Endodermal cell (in vitro differentiated cells): ENCODE data around the gene PSMD8. TPM values are rescaled to one million over a fixed set of nuclear protein-coding genes. Genes with fewer than 3 reads are reported as not detected.

ENCODE experiments used
- DNase-seq: peaks from one replicate; pipeline ENCODE4 v3.0.0-alpha.2; 2017
- H3K27ac ChIP-seq: 2 replicates; pipeline ENCODE4 v1.5.1; 2013; ENCODE audit warnings: mild to moderate bottlenecking, low read depth, low read length, moderate library complexity
- H3K27me3 ChIP-seq: 2 replicates; pipeline ENCODE4 v1.6.1; 2013; ENCODE audit warnings: mild to moderate bottlenecking, low read length, moderate library complexity; ENCODE audit not compliant: insufficient read depth, control insufficient read depth, poor library complexity, severe bottlenecking
- H3K36me3 ChIP-seq: 2 replicates; pipeline ENCODE4 v1.7.0; 2013; ENCODE audit warnings: mild to moderate bottlenecking, low read length, moderate library complexity; ENCODE audit not compliant: control insufficient read depth, insufficient read depth
- H3K4me1 ChIP-seq: one replicate; pipeline ENCODE4 v1.7.0; 2013; ENCODE audit warnings: low read length; ENCODE audit not compliant: control insufficient read depth, insufficient read depth
- H3K4me3 ChIP-seq: 2 replicates; pipeline ENCODE4 v1.5.1; 2013; ENCODE audit warnings: mild to moderate bottlenecking, low read length, moderate library complexity
- H3K9ac ChIP-seq: 2 replicates; pipeline ENCODE4 v1.6.1; 2013; ENCODE audit warnings: mild to moderate bottlenecking, low read length, moderate library complexity; ENCODE audit not compliant: poor library complexity, severe bottlenecking; ENCODE audit errors: extremely low read depth
- H3K9me3 ChIP-seq: 2 replicates; pipeline ENCODE4 v1.6.1; 2013; ENCODE audit warnings: mild to moderate bottlenecking, low read length, moderate library complexity; ENCODE audit not compliant: control insufficient read depth
- H3K27ac Mint-ChIP-seq: 2 replicates; pipeline ENCODE4 v1.8.0; 2020; ENCODE audit warnings: mixed read lengths
- H3K27me3 Mint-ChIP-seq: 2 replicates; pipeline ENCODE4 v1.8.0; 2021; ENCODE audit warnings: mild to moderate bottlenecking, mixed read lengths; ENCODE audit not compliant: insufficient read depth
- H3K36me3 Mint-ChIP-seq: 2 replicates; pipeline ENCODE4 v1.8.0; 2020; ENCODE audit warnings: low read depth, mixed read lengths
- H3K4me1 Mint-ChIP-seq: 2 replicates; pipeline ENCODE4 v1.8.0; 2020; ENCODE audit warnings: mixed read lengths
- H3K4me3 Mint-ChIP-seq: 2 replicates; pipeline ENCODE4 v1.8.0; 2020; ENCODE audit warnings: mild to moderate bottlenecking, moderate library complexity, mixed read lengths
- H3K9me3 Mint-ChIP-seq: 2 replicates; pipeline ENCODE4 v1.8.0; 2020; ENCODE audit warnings: mild to moderate bottlenecking, mixed read lengths
- CTCF ChIP-seq: fragments of 200-600 bp; sonication (generic); conservative IDR thresholded peaks from 2 replicates; pipeline ENCODE4 v1.5.0; 2021; ENCODE audit warnings: antibody characterized with exemption, mild to moderate bottlenecking
- WGBS, 2 experiments: methylation state at CpG; one replicate each; pipeline versions ENCODE4 v1.1.5 to v1.1.7; 2013; ENCODE audit warnings: missing lambda C conversion rate in 2 of 2, mixed read lengths in 1 of 2; ENCODE audit not compliant: insufficient coverage in 1 of 2, insufficient read length in 1 of 2; 5-methylcytosine and 5-hydroxymethylcytosine counted together
- total RNA-seq, 2 donors: library from RNA; stranded (reverse); fragmentation: NEBNext Ultra II Directional in 1 of 2; extraction: Animal tissue kit (Norgen Biotek cat#: 25700) in 1 of 2; gene quantifications; 2 replicates in 1 of 2; 3 replicates in 1 of 2; pipeline ENCODE4 v1.2.1, GENCODE V29; 2021

Gene PSMD8
- total RNA-seq, 2 donors from 2014 or later, result 168 to 178 TPM

GRCh38 chr19:38413416-38413815 lies 39.0 kb downstream of the PSMD8 start:
- Mint-ChIP-seq H3K4me3 (no peak overlapping the region), H3K27me3 (peaks cover 40% of the 10 kb centered on the region), H3K9me3 (no peaks in the 10 kb centered on the region), H3K4me1 (peaks cover 7% of the 10 kb centered on the region), H3K36me3 (no peaks in the 10 kb centered on the region), H3K27ac (no peak overlapping the region)
- WGBS, 2 experiments, result 95 to 98% methylated on average over 5 to 6 of the region's 6 CpGs
- Histone ChIP-seq H3K9ac (no peak overlapping the region), H3K36me3 (no peaks in the 10 kb centered on the region), H3K9me3 (no peaks in the 10 kb centered on the region), H3K4me1 (no peaks in the 10 kb centered on the region), H3K27me3 (peaks cover 39% of the 10 kb centered on the region), H3K4me3 (no peak overlapping the region), H3K27ac (no peak overlapping the region)
- TF ChIP-seq CTCF, result no peak
- DNase-seq, result no peak

- H3K27ac Mint-ChIP-seq, result no peak overlapping the region
- H3K27me3 Mint-ChIP-seq, result peaks cover 50% of the 10 kb centered on the region
- H3K4me1 Mint-ChIP-seq, result peaks cover 9% of the 10 kb centered on the region
- no peak for DNase-seq
- Histone ChIP-seq H3K9ac (no peak overlapping the region), H3K4me3 (no peak overlapping the region), H3K4me1 (no peaks in the 10 kb centered on the region), H3K36me3 (no peaks in the 10 kb centered on the region), H3K9me3 (no peaks in the 10 kb centered on the region), H3K27me3 (peaks cover 52% of the 10 kb centered on the region), H3K27ac (no peak overlapping the region)
- H3K4me3 Mint-ChIP-seq, result peak overlapping the region; percentile 74
- no peaks in the 10 kb centered on the region for H3K9me3 Mint-ChIP-seq
- no peak for TF ChIP-seq CTCF
- H3K36me3 Mint-ChIP-seq, result no peaks in the 10 kb centered on the region
- 93% methylated on average over 8 of the region's 8 CpGs for WGBS, 2 experiments
Measured at GRCh38 chr19:38417146-38417543, 42.8 kb downstream of the PSMD8 start.

GRCh38 chr19:38417544-38418506 lies 43.5 kb downstream of the PSMD8 start:
- Histone ChIP-seq H3K9me3 (no peaks in the 10 kb centered on the region), H3K27ac (no peak overlapping the region), H3K4me3 (peak overlapping the region; percentile 72), H3K27me3 (peaks cover 50% of the 10 kb centered on the region), H3K9ac (peak overlapping the region; percentile 3), H3K36me3 (no peaks in the 10 kb centered on the region), H3K4me1 (no peaks in the 10 kb centered on the region)
- H3K36me3 Mint-ChIP-seq, result no peaks in the 10 kb centered on the region
- peaks cover 9% of the 10 kb centered on the region for H3K4me1 Mint-ChIP-seq
- DNase-seq, result peak; percentile 93
- peak; percentile 55 for TF ChIP-seq CTCF
- H3K27me3 Mint-ChIP-seq, result peaks cover 45% of the 10 kb centered on the region
- peak overlapping the region; percentile 91 for H3K27ac Mint-ChIP-seq
- H3K4me3 Mint-ChIP-seq, result peak overlapping the region; percentile 74
- 10 to 28% methylated on average over 8 to 49 of the region's 49 CpGs for WGBS, 2 experiments
- no peaks in the 10 kb centered on the region for H3K9me3 Mint-ChIP-seq
